ENCODE results near the gene NR1H3.

Gene NR1H3

GRCh38 chr11:47257177-47257516, 649 bp upstream of the NR1H3 start:
- TF ChIP-seq CTCF (IDR thresholded peaks at IDR 0.05; ENCODE audit: extremely low read depth, insufficient read depth, missing control alignments) = no peak
- no peak for DNase-seq (ENCODE audit: low spot score)
- in situ Hi-C loops (cut with MboI; ENCODE audit: low pct_unique_long_range_greater_than_20kb, low sequenced_read_pairs, unreplicated experiment) = no loop called here

- no peak for DNase-seq (ENCODE audit: low spot score)
- in situ Hi-C loops (cut with MboI; ENCODE audit: low pct_unique_long_range_greater_than_20kb, low sequenced_read_pairs, unreplicated experiment) = no loop called here
- no peak for TF ChIP-seq CTCF (IDR thresholded peaks at IDR 0.05; ENCODE audit: extremely low read depth, insufficient read depth, missing control alignments)
Measured at GRCh38 chr11:47258317-47258902, 614 bp downstream of the NR1H3 start.

- TF ChIP-seq CTCF (IDR thresholded peaks at IDR 0.05; ENCODE audit: extremely low read depth, insufficient read depth, missing control alignments) = peak; percentile 66
- in situ Hi-C loops (cut with MboI; ENCODE audit: low pct_unique_long_range_greater_than_20kb, low sequenced_read_pairs, unreplicated experiment) = no loop called here
- peak; percentile 72 for DNase-seq (ENCODE audit: low spot score)
Measured at GRCh38 chr11:47259232-47259977, 1.6 kb downstream of the NR1H3 start.

- no peak for TF ChIP-seq CTCF (IDR thresholded peaks at IDR 0.05; ENCODE audit: extremely low read depth, insufficient read depth, missing control alignments)
- no peak for DNase-seq (ENCODE audit: low spot score)
- in situ Hi-C loops (cut with MboI; ENCODE audit: low pct_unique_long_range_greater_than_20kb, low sequenced_read_pairs, unreplicated experiment) = no loop called here
Measured at GRCh38 chr11:47260366-47260765, 2.6 kb downstream of the NR1H3 start.

- no peak for DNase-seq (ENCODE audit: low spot score)
- in situ Hi-C loops (cut with MboI; ENCODE audit: low pct_unique_long_range_greater_than_20kb, low sequenced_read_pairs, unreplicated experiment) = no loop called here
Measured at GRCh38 chr11:47261291-47261800, 3.5 kb downstream of the NR1H3 start.

GRCh38 chr11:47264119-47264518, 6.3 kb downstream of the NR1H3 start:
- no peak for DNase-seq (ENCODE audit: low spot score)
- in situ Hi-C loops (cut with MboI; ENCODE audit: low pct_unique_long_range_greater_than_20kb, low sequenced_read_pairs, unreplicated experiment) = no loop called here
- TF ChIP-seq CTCF (IDR thresholded peaks at IDR 0.05; ENCODE audit: extremely low read depth, insufficient read depth, missing control alignments) = no peak

More at GRCh38 chr11:47261291-47261800, 3.5 kb downstream of the NR1H3 start:
- TF ChIP-seq CTCF (IDR thresholded peaks at IDR 0.05; ENCODE audit: extremely low read depth, insufficient read depth, missing control alignments) = no peak

Measured in GM13977 (cell line).